Stimulated activated CD4-positive, alpha-beta T cell treated with anti-CD3 and anti-CD28 coated beads, Interleukin-2, amount 100 ng/mL, for 24 hours (primary cell): ENCODE results near the gene WASF2.
"Not testable (repeated sequence)": the region's sequence is repeated elsewhere in the genome, so short reads cannot be mapped to it uniquely, and the experiment has no call there.

ENCODE experiments used
- DNase-seq, 2 donors: peaks; one replicate each; pipeline ENCODE4 v3.0.0-alpha.2; 2020

Gene WASF2

GRCh38 chr1:27489973-27490741, at the start of gene WASF2:
TSS of gene WASF2 (minus strand) at chr1:27490167. CDS start at chr1:27428890, 61,277 bp downstream.
- peak; percentile 97 to 99 for DNase-seq

- DNase-seq, result no peak
Observed at GRCh38 chr1:27538793-27539192, 48.8 kb upstream of the WASF2 start.

GRCh38 chr1:27538305-27538676, 48.3 kb upstream of the WASF2 start:
- DNase-seq, result not testable (repeated sequence)

GRCh38 chr1:27536767-27537166, 46.8 kb upstream of the WASF2 start:
- DNase-seq, result no peak

- no peak for DNase-seq
Observed at GRCh38 chr1:27536010-27536757, 46.2 kb upstream of the WASF2 start.

- no peak for DNase-seq
Observed at GRCh38 chr1:27535386-27535785, 45.4 kb upstream of the WASF2 start.

- no peak for DNase-seq
Observed at GRCh38 chr1:27531959-27532685, 42.2 kb upstream of the WASF2 start.

- no peak for DNase-seq
Observed at GRCh38 chr1:27530192-27530591, 40.2 kb upstream of the WASF2 start.

- no peak for DNase-seq
Observed at GRCh38 chr1:27529704-27530018, 39.7 kb upstream of the WASF2 start.

GRCh38 chr1:27528818-27529703, 39.1 kb upstream of the WASF2 start:
- no peak for DNase-seq

- DNase-seq, result peak; percentile 51
Observed at GRCh38 chr1:27527890-27528817, 38.2 kb upstream of the WASF2 start.

GRCh38 chr1:27527223-27527889, 37.4 kb upstream of the WASF2 start:
- peak; percentile 26 to 32 for DNase-seq

GRCh38 chr1:27526569-27527222, 36.7 kb upstream of the WASF2 start:
- DNase-seq, result peak; percentile 12 to 39

- DNase-seq, result peak; percentile 59 to 77
Observed at GRCh38 chr1:27525296-27526272, 35.6 kb upstream of the WASF2 start.

GRCh38 chr1:27523337-27524020, 33.5 kb upstream of the WASF2 start:
- DNase-seq, result peak in 1 of 2 donors; percentile 17

GRCh38 chr1:27522432-27523336, 32.7 kb upstream of the WASF2 start:
- DNase-seq, result peak; percentile 75 to 76

- peak; percentile 27 to 28 for DNase-seq
Observed at GRCh38 chr1:27521861-27522431, 32.0 kb upstream of the WASF2 start.
